Epithelial cell of proximal tubule (primary cell): Measurements from ENCODE around the gene ERC2. TPM values are rescaled to one million over a fixed set of nuclear protein-coding genes. Genes with fewer than 3 reads are reported as not detected.

Experiments used
- DNase-seq: peaks from one replicate; pipeline ENCODE4 v3.0.0-alpha.2; 2011; ENCODE audit warnings: low read depth
- H3K4me3 ChIP-seq: 2 replicates; pipeline ENCODE4 v1.5.1; 2011; ENCODE audit warnings: low read depth, mild to moderate bottlenecking, low read length
- total RNA-seq: library from RNA; depleted of rRNA; stranded (reverse); fragments of >200 nt; gene quantifications from 2 replicates; pipeline ENCODE4 v1.2.3, GENCODE V29; 2015
- TF ChIP-seq, protein P1 (sequence below): conservative IDR thresholded peaks from 2 replicates; pipeline ENCODE4 v1.5.1; 2012; ENCODE audit warnings: low read depth, mild to moderate bottlenecking, low read length

Gene ERC2
- total RNA-seq, 1 donor from 2014 or later: 2.7 TPM

- TF ChIP-seq, protein P1, sequence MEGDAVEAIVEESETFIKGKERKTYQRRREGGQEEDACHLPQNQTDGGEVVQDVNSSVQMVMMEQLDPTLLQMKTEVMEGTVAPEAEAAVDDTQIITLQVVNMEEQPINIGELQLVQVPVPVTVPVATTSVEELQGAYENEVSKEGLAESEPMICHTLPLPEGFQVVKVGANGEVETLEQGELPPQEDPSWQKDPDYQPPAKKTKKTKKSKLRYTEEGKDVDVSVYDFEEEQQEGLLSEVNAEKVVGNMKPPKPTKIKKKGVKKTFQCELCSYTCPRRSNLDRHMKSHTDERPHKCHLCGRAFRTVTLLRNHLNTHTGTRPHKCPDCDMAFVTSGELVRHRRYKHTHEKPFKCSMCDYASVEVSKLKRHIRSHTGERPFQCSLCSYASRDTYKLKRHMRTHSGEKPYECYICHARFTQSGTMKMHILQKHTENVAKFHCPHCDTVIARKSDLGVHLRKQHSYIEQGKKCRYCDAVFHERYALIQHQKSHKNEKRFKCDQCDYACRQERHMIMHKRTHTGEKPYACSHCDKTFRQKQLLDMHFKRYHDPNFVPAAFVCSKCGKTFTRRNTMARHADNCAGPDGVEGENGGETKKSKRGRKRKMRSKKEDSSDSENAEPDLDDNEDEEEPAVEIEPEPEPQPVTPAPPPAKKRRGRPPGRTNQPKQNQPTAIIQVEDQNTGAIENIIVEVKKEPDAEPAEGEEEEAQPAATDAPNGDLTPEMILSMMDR: no peak
- H3K4me3 ChIP-seq: no peak overlapping the region
- no peak for DNase-seq
Observed at GRCh38 chr3:55678546-55679216, 789.6 kb downstream of the ERC2 start.

- DNase-seq: no peak
- TF ChIP-seq, protein P1: no peak
- H3K4me3 ChIP-seq: no peak overlapping the region
Observed at GRCh38 chr3:55676643-55677042, 791.6 kb downstream of the ERC2 start.

DNA sequence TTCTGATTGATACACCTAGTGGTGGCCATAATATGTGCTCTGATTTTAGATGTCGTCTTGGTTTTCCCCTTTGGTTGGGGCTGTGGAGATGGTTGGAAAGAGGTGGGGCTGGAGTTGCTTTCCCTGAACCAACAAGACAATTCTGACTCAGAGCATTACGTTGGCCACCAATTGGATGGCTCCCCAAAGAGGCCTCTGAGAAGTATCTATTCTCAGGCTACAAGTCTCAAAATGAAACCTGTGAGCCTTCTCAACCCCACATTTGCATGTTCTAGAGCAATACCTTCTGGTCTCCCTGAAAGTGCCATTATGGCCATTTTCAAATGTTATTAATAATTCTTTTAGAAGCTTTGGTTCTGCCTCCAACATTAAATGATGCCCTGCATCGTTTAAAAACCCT is 792.8 kb downstream of the ERC2 start:
- H3K4me3 ChIP-seq: no peak overlapping the region
- no peak for DNase-seq
- TF ChIP-seq, protein P1: no peak

GRCh38 chr3:55673764-55674163 is 794.5 kb downstream of the ERC2 start:
- no peak for DNase-seq

GRCh38 chr3:55669133-55669532 is 799.1 kb downstream of the ERC2 start:
- no peak overlapping the region for H3K4me3 ChIP-seq
- TF ChIP-seq, protein P1: no peak
- DNase-seq: no peak

More at GRCh38 chr3:55673764-55674163, 794.5 kb downstream of the ERC2 start:
- TF ChIP-seq, protein P1: no peak
- H3K4me3 ChIP-seq: no peak overlapping the region

- no peak overlapping the region for H3K4me3 ChIP-seq
- DNase-seq: no peak
- TF ChIP-seq, protein P1: no peak
Observed at GRCh38 chr3:55668359-55668758, 799.9 kb downstream of the ERC2 start.

DNA sequence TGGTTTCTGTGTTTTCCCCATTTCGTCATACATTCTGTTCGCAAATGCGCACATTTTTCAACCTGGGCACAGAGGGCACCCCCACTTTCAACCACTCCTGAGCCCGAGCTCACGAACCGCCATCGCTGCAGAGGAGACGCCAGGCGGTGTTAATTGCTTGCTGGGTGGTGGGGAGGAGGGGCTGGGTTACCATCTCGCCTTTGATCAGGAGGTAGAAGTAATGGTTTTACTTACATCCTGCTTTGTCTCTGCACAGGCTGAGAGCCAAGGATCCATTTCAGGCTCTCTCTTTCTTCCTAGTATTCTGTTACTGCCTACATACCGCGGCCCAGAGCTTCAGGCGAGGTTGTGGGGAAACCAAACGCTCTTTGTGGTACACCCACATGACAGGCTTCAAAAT is 803.9 kb downstream of the ERC2 start:
- no peak for DNase-seq
- H3K4me3 ChIP-seq: no peak overlapping the region
- TF ChIP-seq, protein P1: no peak
